Smooth muscle cell of the umbilical artery (primary cell): ENCODE data around the gene PCDHAC2. TPM values are rescaled to one million over a fixed set of nuclear protein-coding genes. Genes with fewer than 3 reads are reported as not detected.

Experiments used
- total RNA-seq: library from RNA; depleted of rRNA; stranded (reverse); fragments of >200 nt; gene quantifications from 2 replicates; pipeline ENCODE4 v1.2.3, GENCODE V29; 2014

The PCDHAC2 gene
- total RNA-seq = 0.30 and 0.32 TPM in 2 replicates

GRCh38 chr5:140966293-140967225, at the start of gene PCDHAC2:
Gene PCDHAC2, plus strand, starts transcription at chr5:140966476. Its CDS starts 291 bp downstream, at chr5:140966767.

GRCh38 chr5:140925806-140926442, 40.4 kb upstream of the PCDHAC2 start, which contains the start of gene PCDHAC1:
Gene PCDHAC1, plus strand, starts transcription at chr5:140926299. Its CDS starts 594 bp downstream, at chr5:140926893.

Other genes starting within 250 kb of the PCDHAC2 start
- under 0.01 and 0.09 TPM in 2 replicates for gene PCDHA1, start 180.3 kb upstream of the PCDHAC2 start, total RNA-seq
- 0.05 TPM in 1 of 2 replicates, not detected in the other for gene PCDHA2, start 171.6 kb upstream of the PCDHAC2 start, total RNA-seq
- 0.23 and 0.59 TPM in 2 replicates for gene PCDHA3, start 165.4 kb upstream of the PCDHAC2 start, total RNA-seq
- gene PCDHA4, start 159.4 kb upstream of the PCDHAC2 start, total RNA-seq = 0.32 and 0.89 TPM in 2 replicates
- gene PCDHA5, start 144.9 kb upstream of the PCDHAC2 start, total RNA-seq = under 0.01 and 0.05 TPM in 2 replicates
- 0.60 and 0.89 TPM in 2 replicates for gene PCDHA6, start 138.5 kb upstream of the PCDHAC2 start, total RNA-seq
- 0.74 and 2.4 TPM in 2 replicates for gene PCDHA7, start 132.2 kb upstream of the PCDHAC2 start, total RNA-seq
- under 0.01 and 0.23 TPM in 2 replicates for gene PCDHA8, start 125.3 kb upstream of the PCDHAC2 start, total RNA-seq
- under 0.01 and 0.09 TPM in 2 replicates for gene PCDHA9, start 118.1 kb upstream of the PCDHAC2 start, total RNA-seq
- gene PCDHA10, start 110.6 kb upstream of the PCDHAC2 start, total RNA-seq = 0.23 and 0.59 TPM in 2 replicates
- gene PCDHA11, start 97.5 kb upstream of the PCDHAC2 start, total RNA-seq = 0.18 and 0.30 TPM in 2 replicates
- gene PCDHA12, start 91.2 kb upstream of the PCDHAC2 start, total RNA-seq = 0.18 and 0.59 TPM in 2 replicates
- gene PCDHA13, start 84.4 kb upstream of the PCDHAC2 start, total RNA-seq = 0.09 TPM in 1 of 2 replicates, not detected in the other
- 0.09 and 0.30 TPM in 2 replicates for gene PCDHAC1, start 40.2 kb upstream of the PCDHAC2 start, total RNA-seq
- gene PCDHB1, start 84.9 kb downstream of the PCDHAC2 start, total RNA-seq = not detected in 2 replicates
- 0.59 and 0.74 TPM in 2 replicates for gene PCDHB2, start 128.1 kb downstream of the PCDHAC2 start, total RNA-seq
- gene PCDHB3, start 134.0 kb downstream of the PCDHAC2 start, total RNA-seq = 0.09 and 0.30 TPM in 2 replicates
- gene PCDHB4, start 155.3 kb downstream of the PCDHAC2 start, total RNA-seq = under 0.01 and 0.09 TPM in 2 replicates
- 0.60 and 1.8 TPM in 2 replicates for gene PCDHB5, start 168.7 kb downstream of the PCDHAC2 start, total RNA-seq
- gene PCDHB6, start 183.6 kb downstream of the PCDHAC2 start, total RNA-seq = 0.14 and 0.30 TPM in 2 replicates
- gene PCDHB7, start 206.2 kb downstream of the PCDHAC2 start, total RNA-seq = 0.18 and 0.89 TPM in 2 replicates
- 0.05 and 0.89 TPM in 2 replicates for gene PCDHB8, start 211.3 kb downstream of the PCDHAC2 start, total RNA-seq
- gene PCDHB16, start 215.9 kb downstream of the PCDHAC2 start, total RNA-seq = 0.09 and 0.30 TPM in 2 replicates
- 0.18 and 0.30 TPM in 2 replicates for gene PCDHB9, start 220.7 kb downstream of the PCDHAC2 start, total RNA-seq
- gene PCDHB10, start 225.9 kb downstream of the PCDHAC2 start, total RNA-seq = 0.42 and 0.59 TPM in 2 replicates
- 0.05 and 0.30 TPM in 2 replicates for gene PCDHB11, start 233.2 kb downstream of the PCDHAC2 start, total RNA-seq
- 0.05 and 0.30 TPM in 2 replicates for gene PCDHB12, start 242.2 kb downstream of the PCDHAC2 start, total RNA-seq
- gene PCDHB13, start 247.4 kb downstream of the PCDHAC2 start, total RNA-seq = 0.28 and 0.89 TPM in 2 replicates